CD8-positive, alpha-beta memory T cell (primary cell): ENCODE results near the gene ZNF189. TPM values are rescaled to one million over a fixed set of nuclear protein-coding genes. Genes with fewer than 3 reads are reported as not detected.

Experiments
- polyA plus RNA-seq: library from polyadenylated mRNA; unstranded; fragments of 300-500 nt; fragmentation: Illumina TruSeq; gene quantifications from one replicate; pipeline ENCODE4 v1.2.3, GENCODE V29; 2021
- total RNA-seq, 2 experiments: library from RNA; stranded (reverse); gene quantifications; one replicate each; pipeline ENCODE4 v1.2.3, GENCODE V29; 2021

ZNF189 gene
- total and polyA plus RNA-seq, 3 experiments from 2014 or later = 2.9 to 9.9 (median 9.7) TPM

Other genes with a start within 250 kb of the ZNF189 start
- gene BAAT, start 13.8 kb upstream of the ZNF189 start, total RNA-seq = not detected
- 0.12 TPM for gene BAAT, start 13.8 kb upstream of the ZNF189 start, polyA plus RNA-seq
- 10 to 100 TPM; 16.2 to 16.4 TPM for gene MRPL50, start 233 bp upstream of the ZNF189 start, total RNA-seq
- 13.0 TPM for gene MRPL50, start 233 bp upstream of the ZNF189 start, polyA plus RNA-seq
- gene ALDOB, start 36.9 kb downstream of the ZNF189 start, total RNA-seq = not detected
- gene ALDOB, start 36.9 kb downstream of the ZNF189 start, polyA plus RNA-seq = not detected
- 10 to 100 TPM; 46.8 to 53.5 TPM for gene RNF20, start 135.0 kb downstream of the ZNF189 start, total RNA-seq
- 42.5 TPM for gene RNF20, start 135.0 kb downstream of the ZNF189 start, polyA plus RNA-seq
- not detected for gene PPP3R2, start 196.1 kb downstream of the ZNF189 start, total RNA-seq
- not detected for gene PPP3R2, start 196.1 kb downstream of the ZNF189 start, polyA plus RNA-seq